H4 (cell line): ENCODE results near the gene FKTN. TPM values are rescaled to one million over a fixed set of nuclear protein-coding genes. Genes with fewer than 3 reads are reported as not detected.

Source experiments
- DNase-seq: peaks from one replicate; pipeline ENCODE4 v3.0.0-alpha.2; 2015; ENCODE audit warnings: low spot score
- total RNA-seq: library from RNA; depleted of rRNA; stranded (reverse); fragments of >200 nt; shearing (Covaris generic); gene quantifications from 2 replicates; pipeline ENCODE4 v1.2.3, GENCODE V29; 2014; rRNA removed

Gene FKTN
- total RNA-seq, 1 experiment from 2014 or later: 31.2 TPM

DNA sequence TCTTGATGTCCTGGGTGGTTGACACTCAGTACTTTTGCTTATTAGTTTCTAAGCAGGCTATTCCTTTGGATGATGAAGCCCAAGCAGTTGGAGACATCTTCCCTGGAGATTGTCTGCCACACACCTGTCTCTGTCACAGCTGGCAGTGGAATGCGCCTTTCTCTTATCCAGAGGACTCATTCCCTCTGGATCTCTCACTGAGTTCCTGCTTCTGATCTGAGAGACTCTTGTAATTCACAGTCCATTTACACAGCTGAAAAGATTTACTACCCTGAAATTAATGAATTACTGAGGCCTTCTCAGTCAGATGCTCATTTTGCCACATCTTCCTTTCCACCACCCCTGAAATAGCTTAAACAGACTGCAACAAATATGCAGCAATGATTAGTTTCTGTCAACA lies 120.2 kb downstream of the FKTN start:
- DNase-seq: no peak

DNA sequence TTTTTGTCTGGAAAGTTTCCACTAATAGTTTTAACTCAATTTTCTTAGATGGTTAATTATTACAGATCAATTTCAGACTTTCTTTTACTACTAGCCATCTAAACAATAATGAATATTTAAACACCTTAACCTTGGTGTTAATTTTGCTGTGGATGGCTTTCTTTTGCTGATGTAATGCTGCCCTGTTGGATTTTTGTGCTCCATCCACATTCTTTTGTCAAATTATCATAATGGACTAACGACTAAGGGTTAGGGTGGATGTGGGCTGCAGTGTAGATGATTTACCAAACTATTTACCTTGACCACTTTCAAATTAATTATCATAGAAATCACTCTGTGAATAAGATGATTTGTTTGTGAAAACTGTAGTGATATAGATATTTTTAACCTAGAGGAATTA lies 120.8 kb downstream of the FKTN start:
- no peak for DNase-seq

DNA sequence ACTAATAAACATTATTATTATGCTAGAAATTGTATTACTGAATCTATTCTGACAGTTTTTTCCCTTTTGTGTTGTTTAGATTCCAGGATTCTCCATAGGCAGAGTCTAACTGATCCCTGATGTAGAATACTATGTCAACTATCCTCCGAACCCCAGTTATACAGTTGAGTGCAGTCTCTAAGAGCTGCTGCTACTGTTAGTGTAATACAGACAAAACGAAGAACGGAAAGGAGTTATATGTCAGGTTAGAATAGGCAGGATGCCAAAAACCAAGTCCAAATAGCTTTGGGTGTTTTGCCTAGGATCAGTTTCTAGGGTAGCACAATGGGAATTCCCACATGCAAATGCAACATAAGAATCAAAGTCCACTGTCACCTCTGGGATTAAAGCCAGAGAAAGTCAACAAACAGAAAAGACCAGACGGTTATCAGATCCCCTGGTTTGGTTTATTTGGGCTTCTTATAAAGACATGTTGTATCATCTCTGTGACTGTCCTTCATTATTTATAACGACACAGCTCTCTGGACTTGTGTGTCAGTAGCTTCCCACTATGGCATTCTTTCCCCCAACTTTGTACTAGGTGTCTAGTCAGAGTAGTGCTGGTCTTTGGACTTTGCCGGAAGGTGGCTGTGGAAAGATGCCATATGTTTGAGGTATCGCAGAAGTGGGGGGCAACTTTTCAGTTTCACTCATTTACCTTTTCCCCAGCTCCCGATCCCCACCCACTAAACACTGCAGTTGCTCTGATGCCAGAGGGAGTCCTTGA lies 121.5 kb downstream of the FKTN start:
- DNase-seq: no peak

DNA sequence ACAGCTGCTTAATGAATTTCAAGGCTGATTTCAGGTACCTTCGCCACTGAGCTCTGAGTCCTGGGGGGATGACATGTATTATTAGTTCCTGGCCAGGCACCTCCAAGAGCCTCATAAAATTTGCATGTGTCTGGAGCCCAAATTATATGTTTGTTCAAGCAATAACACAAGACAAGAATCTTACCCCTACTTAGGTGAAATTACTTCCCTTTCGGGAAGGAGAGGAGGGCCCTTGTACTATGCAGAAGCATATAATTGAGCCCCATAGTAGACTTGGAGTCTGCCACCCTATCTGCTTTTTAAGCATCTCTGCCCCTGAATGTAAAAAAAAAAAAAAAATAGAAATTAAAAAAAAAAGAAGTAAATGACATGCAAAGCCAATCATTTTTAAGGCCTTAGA lies 123.4 kb downstream of the FKTN start:
- no peak for DNase-seq

DNA sequence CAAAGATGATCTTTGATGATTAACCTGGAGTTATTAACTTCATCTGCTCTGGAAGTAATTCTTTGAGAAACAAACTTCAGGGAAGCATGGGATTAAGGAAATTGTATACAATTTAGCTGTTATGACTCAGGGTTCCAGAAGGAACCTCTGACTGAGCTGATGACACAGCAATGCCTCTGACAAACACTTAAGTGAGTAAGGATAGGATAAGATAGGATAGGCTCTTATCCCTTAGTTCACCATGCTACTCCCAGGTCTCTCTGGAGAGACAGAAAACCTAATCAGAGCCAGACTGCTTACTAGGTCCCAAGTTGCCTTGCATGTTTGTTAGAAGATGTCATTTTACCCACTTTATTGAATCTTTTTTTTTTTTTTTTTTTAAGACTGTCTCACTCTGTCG lies 123.8 kb downstream of the FKTN start:
- peak; percentile 42 for DNase-seq

- no peak for DNase-seq
Measured at GRCh38 chr9:105683688-105684275, 125.9 kb downstream of the FKTN start.

- DNase-seq: no peak
Measured at GRCh38 chr9:105686936-105687335, 129.0 kb downstream of the FKTN start.

Other genes with a start within 250 kb of the FKTN start
- gene FSD1L, start 110.1 kb upstream of the FKTN start, total RNA-seq: 0.49 and 1.0 TPM in 2 replicates
- gene TAL2, start 104.3 kb downstream of the FKTN start, total RNA-seq: 0.15 TPM in 1 of 2 replicates, not detected in the other
- gene TMEM38B, start 136.4 kb downstream of the FKTN start, total RNA-seq: 33.1 and 34.0 TPM in 2 replicates